ENCODE results near the gene UNC13B.

DNA sequence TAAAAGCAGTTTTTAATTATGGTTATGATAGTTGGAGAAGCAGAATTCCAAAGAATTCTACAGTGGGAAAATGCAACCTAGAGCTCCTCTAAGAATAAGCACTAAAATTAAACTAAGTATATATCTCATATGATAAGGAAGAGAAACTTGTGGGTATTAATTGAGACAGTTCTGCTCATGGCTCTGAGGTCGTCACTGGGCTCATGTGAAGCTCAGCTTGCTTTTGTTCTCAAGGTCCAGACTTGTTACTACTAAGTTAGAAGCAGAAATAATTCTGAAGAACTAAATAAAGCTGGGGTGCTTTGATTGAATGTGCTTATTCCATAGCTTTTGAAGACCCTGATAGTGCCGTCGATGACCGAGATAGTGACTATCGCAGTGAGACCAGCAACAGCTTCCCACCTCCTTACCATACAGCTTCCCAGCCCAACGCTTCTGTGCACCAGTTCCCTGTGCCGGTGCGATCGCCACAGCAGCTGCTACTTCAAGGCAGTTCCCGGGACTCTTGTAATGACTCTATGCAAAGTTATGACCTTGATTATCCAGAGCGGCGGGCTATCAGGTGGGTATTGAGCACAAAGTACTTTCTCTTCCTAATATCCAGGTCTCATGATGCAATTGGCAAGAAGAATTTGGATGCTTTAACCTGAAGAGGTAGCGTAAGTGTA is 133.7 kb downstream of the UNC13B start:
- no peak for TF ChIP-seq POLR2A (IDR thresholded peaks at IDR 0.05; ENCODE audit: low read depth, low read length)
- TF ChIP-seq POLR2AphosphoS5 (IDR thresholded peaks at IDR 0.05; ENCODE audit: low read depth, low read length), result no peak

Measured in GM12892 (cell line).